GM23338 (cell line): Measurements from ENCODE around the gene SLC2A2. TPM values are rescaled to one million over a fixed set of nuclear protein-coding genes. Genes with fewer than 3 reads are reported as not detected.

Source experiments
- ATAC-seq: fragments of 200-7000 bp; cut with Tn5 transposase; 3 replicates; pipeline ENCODE4 v1.9.1; 2020
- DNase-seq: peaks from one replicate; pipeline ENCODE4 v3.0.0-alpha.2; 2015; ENCODE audit warnings: low spot score
- H2AFZ ChIP-seq: fragments of 200-600 bp; sonication (generic); 2 replicates; pipeline ENCODE4 v1.8.0; 2016; ENCODE audit warnings: antibody characterized with exemption, mild to moderate bottlenecking, moderate library complexity
- H3F3A ChIP-seq: fragments of 200-600 bp; sonication (generic); replicated peaks from 2 replicates; pipeline ENCODE4 v1.8.0; 2017; ENCODE audit warnings: antibody characterized with exemption, mixed run types, low read depth
- H3K27ac ChIP-seq: fragments of 200-600 bp; sonication (generic); 2 replicates; pipeline ENCODE4 v1.6.1; 2016; ENCODE audit warnings: low read depth
- H3K27me3 ChIP-seq: fragments of 200-600 bp; sonication (generic); 2 replicates; pipeline ENCODE4 v1.8.0; 2016; ENCODE audit warnings: mild to moderate bottlenecking, mixed run types, moderate library complexity; ENCODE audit not compliant: insufficient read depth
- H3K36me3 ChIP-seq: fragments of 200-600 bp; sonication (generic); 2 replicates; pipeline ENCODE4 v1.8.0; 2016; ENCODE audit warnings: mild to moderate bottlenecking; ENCODE audit not compliant: insufficient read depth
- H3K4me1 ChIP-seq: fragments of 200-600 bp; sonication (generic); 2 replicates; pipeline ENCODE4 v1.8.0; 2016; ENCODE audit warnings: mild to moderate bottlenecking, moderate library complexity; ENCODE audit not compliant: insufficient read depth
- H3K4me2 ChIP-seq: fragments of 200-600 bp; sonication (generic); 2 replicates; pipeline ENCODE4 v1.7.1; 2017; ENCODE audit warnings: mixed run types
- H3K4me3 ChIP-seq: fragments of 200-600 bp; sonication (generic); 2 replicates; pipeline ENCODE4 v1.6.1; 2016; ENCODE audit warnings: mixed run types
- H3K79me2 ChIP-seq: fragments of 200-600 bp; sonication (generic); replicated peaks from 2 replicates; pipeline ENCODE4 v1.8.0; 2017; ENCODE audit warnings: mild to moderate bottlenecking; ENCODE audit not compliant: insufficient read depth
- H3K9me2 ChIP-seq: fragments of 200-600 bp; sonication (generic); 2 replicates; pipeline ENCODE4 v1.8.0; 2017; ENCODE audit not compliant: insufficient read depth
- H4K20me1 ChIP-seq: fragments of 200-600 bp; sonication (generic); replicated peaks from 2 replicates; pipeline ENCODE4 v1.8.0; 2017; ENCODE audit warnings: mild to moderate bottlenecking; ENCODE audit not compliant: insufficient read depth
- H3K27ac Mint-ChIP-seq: 2 replicates; pipeline ENCODE4 v1.8.0; 2020; ENCODE audit warnings: inconsistent platforms, mild to moderate bottlenecking, moderate library complexity, mixed read lengths
- H3K27me3 Mint-ChIP-seq: 3 replicates; pipeline ENCODE4 v1.8.0; 2022; ENCODE audit warnings: low read depth, mild to moderate bottlenecking, moderate library complexity, mixed read lengths, inconsistent platforms; ENCODE audit not compliant: insufficient read depth, poor library complexity
- H3K36me3 Mint-ChIP-seq: 3 replicates; pipeline ENCODE4 v1.8.0; 2021; ENCODE audit warnings: low read depth, mild to moderate bottlenecking, inconsistent platforms, moderate library complexity, mixed read lengths
- H3K4me1 Mint-ChIP-seq: 3 replicates; pipeline ENCODE4 v1.8.0; 2020; ENCODE audit warnings: mild to moderate bottlenecking, inconsistent platforms, mixed read lengths
- H3K4me3 Mint-ChIP-seq: 3 replicates; pipeline ENCODE4 v1.8.0; 2021; ENCODE audit warnings: moderate library complexity, mild to moderate bottlenecking, inconsistent platforms, mixed read lengths
- H3K9me3 Mint-ChIP-seq: 3 replicates; pipeline ENCODE4 v1.8.0; 2020; ENCODE audit warnings: moderate library complexity, mild to moderate bottlenecking, inconsistent platforms, mixed read lengths
- CREB1 ChIP-seq: fragments of 250-450 bp; sonication (Bioruptor Pico); IDR thresholded peaks from 2 replicates; pipeline ENCODE4 v1.5.0; 2020; ENCODE audit warnings: low read depth, mild to moderate bottlenecking, moderate library complexity
- CTCF ChIP-seq, 2 experiments: fragments of 200-600 bp in 1 of 2; sonication (generic) in 1 of 2; conservative IDR thresholded peaks; 2 replicates each; pipeline versions ENCODE4 v1.5.1 to v1.6.1; 2016 to 2017; ENCODE audit warnings: antibody characterized with exemption in 2 of 2, low read depth in 2 of 2, mild to moderate bottlenecking in 2 of 2, moderate library complexity in 1 of 2
- ETS1 ChIP-seq: IDR thresholded peaks from 2 replicates; pipeline ENCODE4 v1.6.1; 2016; ENCODE audit warnings: antibody characterized with exemption
- EZH2 ChIP-seq: fragments of 200-600 bp; sonication (generic); IDR thresholded peaks from one replicate; pipeline ENCODE4 v1.8.0; 2017; ENCODE audit warnings: antibody characterized with exemption, mild to moderate bottlenecking, low read depth; ENCODE audit not compliant: unreplicated experiment
- EZH2phosphoT487 ChIP-seq: fragments of 200-600 bp; sonication (generic); IDR thresholded peaks from one replicate; pipeline ENCODE4 v1.8.1; 2018; ENCODE audit warnings: antibody characterized with exemption; ENCODE audit not compliant: unreplicated experiment
- JUNB ChIP-seq: IDR thresholded peaks from one replicate; pipeline ENCODE4 v1.6.1; 2016; ENCODE audit warnings: antibody characterized with exemption; ENCODE audit not compliant: unreplicated experiment
- NANOG ChIP-seq: IDR thresholded peaks from 2 replicates; pipeline ENCODE4 v1.6.1; 2016; ENCODE audit warnings: antibody characterized with exemption, borderline replicate concordance
- POLR2AphosphoS5 ChIP-seq: IDR thresholded peaks from 2 replicates; pipeline ENCODE4 v1.6.1; 2016; ENCODE audit warnings: antibody characterized with exemption, low read depth
- REST ChIP-seq: IDR thresholded peaks from one replicate; pipeline ENCODE4 v1.6.1; 2018; ENCODE audit warnings: antibody characterized with exemption; ENCODE audit not compliant: unreplicated experiment
- STAT1 ChIP-seq: IDR thresholded peaks from one replicate; pipeline ENCODE4 v1.6.1; 2016; ENCODE audit warnings: antibody characterized with exemption; ENCODE audit not compliant: unreplicated experiment
- ZNF114 ChIP-seq: fragments of 250-450 bp; sonication (Bioruptor Pico); IDR thresholded peaks from 2 replicates; pipeline ENCODE4 v1.5.0; 2020; ENCODE audit warnings: mild to moderate bottlenecking, moderate library complexity
- ZNF331 ChIP-seq: fragments of 250-450 bp; sonication (Bioruptor Pico); IDR thresholded peaks from 2 replicates; pipeline ENCODE4 v1.5.0; 2020; ENCODE audit warnings: low read depth, mild to moderate bottlenecking, moderate library complexity
- ZNF462 ChIP-seq: fragments of 250-450 bp; sonication (Bioruptor Pico); IDR thresholded peaks from 2 replicates; pipeline ENCODE4 v1.5.0; 2020; ENCODE audit warnings: mild to moderate bottlenecking, moderate library complexity
- long read RNA-seq: library from polyadenylated mRNA; unstranded; transcript quantifications from one replicate; pipeline ENCODE4 v2.0.0, GENCODE V29; 2020; ENCODE audit not compliant: unreplicated experiment
- polyA plus RNA-seq: library from polyadenylated mRNA; unstranded; fragments of >200 nt; fragmentation: Nextera tagmentation; extraction: Ambion mirVana; gene quantifications from 2 replicates; pipeline ENCODE4 v1.2.1, GENCODE V29; 2016
- total RNA-seq: library from RNA; depleted of rRNA; stranded (reverse); fragments of >200 nt; shearing (Covaris generic); gene quantifications from 2 replicates; pipeline ENCODE4 v1.2.3, GENCODE V29; 2014; rRNA removed

The SLC2A2 gene
- total RNA-seq (not detected in 2 replicates), polyA plus RNA-seq (not detected in 2 replicates)
- long read RNA-seq, result 0 reads

- TF ChIP-seq JUNB (no peak), ZNF114 (CRISPR knock-in tag) (no peak), EZH2phosphoT487 (no peak), CREB1 (CRISPR knock-in tag) (no peak), REST (no peak), CTCF (conservative IDR thresholded peaks at IDR 0.05; ENCODE audit: low read depth in 2 of 2) (no peak), NANOG (no peak), STAT1 (no peak), ZNF462 (no peak), POLR2AphosphoS5 (no peak), ETS1 (no peak), ZNF331 (CRISPR knock-in tag) (no peak), EZH2 (no peak)
- no peak for ATAC-seq
Measured at GRCh38 chr3:171026597-171027293, at the start of gene SLC2A2. Gene SLC2A2 (minus strand): TSS chr3:171026720. CDS start chr3:171026670, 50 bp downstream.

More at GRCh38 chr3:171026597-171027293, at the start of gene SLC2A2:
- no peaks in the 10 kb centered on the region for H3F3A ChIP-seq
- no peak within 1 kb of the TSS for H3K4me2 ChIP-seq
- no peak within 1 kb of the TSS for H3K27ac ChIP-seq
- peak within 1 kb of the TSS; percentile 10; the same call in 1 of the 3 replicates for H3K4me3 Mint-ChIP-seq
- H3K9me3 Mint-ChIP-seq, result no peaks in the 10 kb centered on the region
- no peaks in the 10 kb centered on the region for H3K9me2 ChIP-seq
- no peaks in the 10 kb centered on the region for H3K79me2 ChIP-seq
- peaks cover 2% of the 10 kb centered on the region; the same call in 2 of the 3 replicates for H3K4me1 Mint-ChIP-seq
- H3K4me3 ChIP-seq, result no peak within 1 kb of the TSS
- no peak within 1 kb of the TSS for H3K27ac Mint-ChIP-seq
- H3K27me3 Mint-ChIP-seq, result no peaks in the 10 kb centered on the region
- H3K27me3 ChIP-seq, result peaks cover 30% of the 10 kb centered on the region
- H3K4me1 ChIP-seq, result 0 out of 2 replicates have a peak, but pooled peaks cover 3% of the 10 kb centered on the region
- H2AFZ ChIP-seq, result peak within 1 kb of the TSS; percentile 61; the same call in 1 of the 2 replicates
- no peak for DNase-seq
- H3K36me3 Mint-ChIP-seq, result no peaks in the 10 kb centered on the region
- H4K20me1 ChIP-seq, result no peaks in the 10 kb centered on the region
- no peaks in the 10 kb centered on the region for H3K36me3 ChIP-seq
